CD4-positive, alpha-beta T cell treated with Interleukin-6 at 100 ng/mL for 8 hours (primary cell): Measurements from ENCODE around the gene CRTAP.
A peak's percentile ranks its signal among the peaks of the same experiment; 100 is the strongest.
"Not testable (repeated sequence)": the region's sequence is repeated elsewhere in the genome, so short reads cannot be mapped to it uniquely, and the experiment has no call there.

Experiments used
- DNase-seq: peaks from one replicate; pipeline ENCODE4 v3.0.0-alpha.2; 2020; ENCODE audit warnings: mixed read lengths, low spot score

Gene CRTAP

GRCh38 chr3:33141006-33141405, 27.2 kb downstream of the CRTAP start:
- DNase-seq, result no peak

GRCh38 chr3:33144433-33144832, 30.6 kb downstream of the CRTAP start:
- DNase-seq, result peak; percentile 12

GRCh38 chr3:33145221-33145900, 31.5 kb downstream of the CRTAP start:
- no peak for DNase-seq

GRCh38 chr3:33145901-33146580, 32.2 kb downstream of the CRTAP start:
- no peak for DNase-seq

- DNase-seq, result no peak
These were observed 33.1 kb downstream of the CRTAP start for GRCh38 chr3:33146791-33147445.

GRCh38 chr3:33149342-33149741, 35.5 kb downstream of the CRTAP start:
- no peak for DNase-seq

- no peak for DNase-seq
These were observed 38.8 kb downstream of the CRTAP start for GRCh38 chr3:33152363-33153360.

GRCh38 chr3:33153782-33154181, 40.0 kb downstream of the CRTAP start:
- no peak for DNase-seq

- no peak for DNase-seq
These were observed 41.5 kb downstream of the CRTAP start for GRCh38 chr3:33155301-33155700.

- no peak for DNase-seq
These were observed 45.4 kb downstream of the CRTAP start for GRCh38 chr3:33159234-33159633.

GRCh38 chr3:33159981-33160380, 46.2 kb downstream of the CRTAP start:
- no peak for DNase-seq

GRCh38 chr3:33162621-33163020, 48.8 kb downstream of the CRTAP start:
- DNase-seq, result not testable (repeated sequence)

GRCh38 chr3:33165372-33165771, 51.6 kb downstream of the CRTAP start:
- DNase-seq, result no peak

- no peak for DNase-seq
These were observed 52.3 kb downstream of the CRTAP start for GRCh38 chr3:33166095-33166494.

GRCh38 chr3:33167284-33167683, 53.5 kb downstream of the CRTAP start:
- no peak for DNase-seq

GRCh38 chr3:33167716-33168336, 54.0 kb downstream of the CRTAP start:
- DNase-seq, result no peak

- DNase-seq, result no peak
These were observed 56.7 kb downstream of the CRTAP start for GRCh38 chr3:33170531-33170930.

GRCh38 chr3:33171580-33171979, 57.8 kb downstream of the CRTAP start:
- no peak for DNase-seq

- DNase-seq, result no peak
These were observed 59.3 kb downstream of the CRTAP start for GRCh38 chr3:33173103-33173502.

GRCh38 chr3:33173672-33174071, 59.9 kb downstream of the CRTAP start:
- DNase-seq, result no peak

- DNase-seq, result no peak
These were observed 60.3 kb downstream of the CRTAP start for GRCh38 chr3:33174095-33174494.
